GM12801 (cell line): Measurements from ENCODE around the gene EDDM13.

Experiments
- TF ChIP-seq, protein P1 (sequence below): IDR thresholded peaks from one replicate; pipeline ENCODE4 v1.5.1; 2011; ENCODE audit warnings: control low read depth; ENCODE audit not compliant: insufficient read length; ENCODE audit errors: extremely low read depth

Gene EDDM13

DNA sequence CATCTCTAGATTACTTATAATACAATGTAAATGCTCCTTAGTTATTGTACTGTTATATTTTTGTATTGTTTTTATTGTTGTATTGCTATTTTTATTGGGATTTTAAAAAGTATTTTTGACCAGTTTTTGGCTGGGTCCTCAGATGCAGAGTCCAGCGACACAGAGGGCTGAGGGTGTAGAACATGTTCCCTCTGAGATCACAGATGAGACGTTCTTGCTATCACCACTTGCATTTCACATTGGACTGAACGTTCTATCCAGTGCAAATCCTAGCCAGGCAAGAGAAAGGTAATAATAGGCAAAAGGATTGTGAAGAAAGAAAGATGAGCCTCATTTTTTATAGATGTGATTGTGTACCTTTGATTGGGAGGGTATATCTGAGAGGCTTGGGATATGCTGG, 27.1 kb downstream of the EDDM13 start:
- TF ChIP-seq, protein P1, sequence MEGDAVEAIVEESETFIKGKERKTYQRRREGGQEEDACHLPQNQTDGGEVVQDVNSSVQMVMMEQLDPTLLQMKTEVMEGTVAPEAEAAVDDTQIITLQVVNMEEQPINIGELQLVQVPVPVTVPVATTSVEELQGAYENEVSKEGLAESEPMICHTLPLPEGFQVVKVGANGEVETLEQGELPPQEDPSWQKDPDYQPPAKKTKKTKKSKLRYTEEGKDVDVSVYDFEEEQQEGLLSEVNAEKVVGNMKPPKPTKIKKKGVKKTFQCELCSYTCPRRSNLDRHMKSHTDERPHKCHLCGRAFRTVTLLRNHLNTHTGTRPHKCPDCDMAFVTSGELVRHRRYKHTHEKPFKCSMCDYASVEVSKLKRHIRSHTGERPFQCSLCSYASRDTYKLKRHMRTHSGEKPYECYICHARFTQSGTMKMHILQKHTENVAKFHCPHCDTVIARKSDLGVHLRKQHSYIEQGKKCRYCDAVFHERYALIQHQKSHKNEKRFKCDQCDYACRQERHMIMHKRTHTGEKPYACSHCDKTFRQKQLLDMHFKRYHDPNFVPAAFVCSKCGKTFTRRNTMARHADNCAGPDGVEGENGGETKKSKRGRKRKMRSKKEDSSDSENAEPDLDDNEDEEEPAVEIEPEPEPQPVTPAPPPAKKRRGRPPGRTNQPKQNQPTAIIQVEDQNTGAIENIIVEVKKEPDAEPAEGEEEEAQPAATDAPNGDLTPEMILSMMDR = no peak

- TF ChIP-seq, protein P1 = no peak
These were observed 28.6 kb downstream of the EDDM13 start for GRCh38 chr19:56301155-56301554.

DNA sequence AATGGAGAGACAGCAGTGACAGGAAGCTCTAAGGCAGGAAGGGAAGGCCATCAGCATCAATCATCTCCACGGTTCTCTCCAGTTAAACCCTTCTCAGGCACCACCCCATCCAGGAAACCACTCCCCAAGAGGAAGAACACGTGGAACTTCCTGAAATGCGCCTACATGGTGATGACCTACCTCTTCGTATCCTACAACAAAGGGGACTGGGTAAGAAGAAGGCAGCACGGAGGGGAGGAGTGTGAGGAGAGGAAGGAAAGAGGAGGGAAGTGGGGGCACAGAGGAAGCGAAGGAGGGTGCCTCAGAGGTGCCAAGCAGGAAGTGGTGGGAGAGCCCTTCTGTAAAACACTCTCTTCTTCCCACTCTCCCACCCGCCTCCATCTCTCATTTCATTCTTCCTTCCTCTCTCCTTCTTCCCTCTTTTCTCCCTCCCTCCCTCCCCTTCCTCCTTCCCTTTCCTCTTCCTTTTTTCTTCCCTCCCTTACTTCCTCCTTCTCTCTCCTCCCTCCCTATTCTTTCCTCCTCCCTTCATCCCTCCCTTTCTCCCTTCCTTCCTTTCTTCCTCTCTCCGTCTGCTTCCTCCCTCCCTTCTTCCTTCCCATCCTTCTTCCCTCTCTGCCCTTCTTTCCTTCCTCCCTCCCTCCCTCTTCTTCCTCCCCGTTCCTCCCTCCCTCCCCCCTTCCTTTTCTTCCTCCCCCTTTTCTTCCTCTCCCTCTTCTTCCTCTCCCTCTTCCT, 29.5 kb downstream of the EDDM13 start:
- TF ChIP-seq, protein P1 = no peak

DNA sequence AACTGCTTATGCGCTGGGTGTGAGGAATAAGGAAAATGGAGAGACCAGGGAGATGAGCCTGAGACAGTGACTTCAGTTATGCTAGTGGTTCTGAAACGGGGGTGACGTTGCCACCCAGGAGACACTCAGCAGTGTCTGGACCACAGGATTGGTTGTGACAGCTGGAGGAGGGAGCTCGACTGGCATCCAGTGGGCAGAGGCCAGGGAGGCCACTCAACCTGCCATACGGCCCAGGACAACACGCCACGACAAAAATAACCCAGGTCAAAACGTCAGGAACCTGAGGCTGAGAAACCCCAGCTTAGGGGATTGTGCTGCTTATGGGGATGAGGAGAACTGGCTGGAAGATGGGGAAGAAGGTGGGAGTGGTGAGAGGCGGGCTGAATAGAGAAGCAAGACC, 31.7 kb downstream of the EDDM13 start:
- TF ChIP-seq, protein P1 = no peak

GRCh38 chr19:56306016-56306415, 33.5 kb downstream of the EDDM13 start:
- TF ChIP-seq, protein P1 = no peak

DNA sequence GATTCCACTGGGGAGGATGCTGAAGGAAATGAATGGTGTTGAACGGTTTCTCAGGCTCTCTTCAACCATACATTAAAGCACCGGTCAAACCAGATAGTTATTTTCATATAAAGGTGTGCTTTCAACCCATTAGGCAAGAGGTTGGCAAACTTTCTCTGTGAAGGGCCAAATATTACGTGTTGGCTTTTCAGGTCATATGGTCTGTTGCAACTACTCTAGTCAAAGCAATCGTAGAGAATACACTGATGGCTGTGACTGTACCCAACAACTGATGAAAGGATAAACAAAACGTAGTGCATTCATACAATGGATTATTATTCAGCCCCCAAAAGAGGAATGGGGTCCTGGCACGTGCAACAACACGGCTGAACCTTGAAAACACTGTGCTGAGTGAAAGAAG, 36.2 kb downstream of the EDDM13 start:
- TF ChIP-seq, protein P1 = no peak

GRCh38 chr19:56309511-56310185, 37.1 kb downstream of the EDDM13 start:
- TF ChIP-seq, protein P1 = no peak
